ENCODE measurements around the gene SORL1-AS1.

The SORL1-AS1 gene

DNA sequence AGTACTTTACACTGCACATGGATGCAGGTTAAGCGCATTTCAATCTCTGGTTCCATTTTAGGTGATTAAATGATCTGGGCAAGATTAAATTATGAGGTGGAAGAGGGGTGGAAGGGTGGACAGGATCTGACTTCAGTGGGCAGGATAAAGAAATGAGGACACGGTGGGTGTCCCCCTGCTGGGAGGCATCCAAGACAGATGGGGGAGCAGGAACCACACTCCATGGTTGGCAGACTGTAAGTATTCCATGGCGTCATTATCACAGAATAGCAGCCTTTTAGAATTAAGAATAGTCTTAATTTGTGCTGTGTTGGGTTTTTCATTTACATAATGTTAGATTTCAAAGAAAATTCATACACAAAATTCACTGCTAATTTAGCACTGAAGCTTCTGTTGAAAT lies 8.2 kb downstream of the SORL1-AS1 start:
- H3K9ac ChIP-seq (ENCODE audit: low read depth, low read length), result no peak overlapping the region
- in situ Hi-C loops (cut with MboI; ENCODE audit: low sequenced_read_pairs) (no loop called here), dilution Hi-C loops (cut with HindIII; ENCODE audit: low sequenced_read_pairs, unreplicated experiment) (no loop called here), intact Hi-C loops (cut with micrococcal nuclease) (no loop called here)
- no peaks in the 10 kb centered on the region for H4K20me1 ChIP-seq (ENCODE audit: insufficient read depth, low read length)
- no peaks in the 10 kb centered on the region for H3K79me1 ChIP-seq (ENCODE audit: low read depth in 1 of 2, low read length in 2 of 2)
- ChIA-PET POLR2A (ENCODE audit: unreplicated experiment) (no interaction called here), CTCF (no interaction called here)
- H3K9me1 ChIP-seq (ENCODE audit: insufficient read depth, low read length), result no peaks in the 10 kb centered on the region
- TF ChIP-seq RAD21 (IDR thresholded peaks at IDR 0.05; ENCODE audit: low read length) (no peak), CTCF (conservative IDR thresholded peaks at IDR 0.05; ENCODE audit: low read depth, low read length) (no peak)
- no peak overlapping the region for H3K27ac ChIP-seq (ENCODE audit: insufficient read depth, low read length)
- no peak overlapping the region for H4K8ac ChIP-seq (ENCODE audit: low read depth in 2 of 2, low read length in 2 of 2)
- no peak overlapping the region for H3K23ac ChIP-seq (ENCODE audit: low read depth, low read length)
- H2BK15ac ChIP-seq (ENCODE audit: low read depth, low read length), result no peak overlapping the region
- no peak overlapping the region for H3K4ac ChIP-seq (ENCODE audit: low read depth, low read length)
- H2BK5ac ChIP-seq (ENCODE audit: low read depth, low read length, poor library complexity, severe bottlenecking), result no peak overlapping the region
- H2AK5ac ChIP-seq (ENCODE audit: low read depth, low read length), result no peak overlapping the region
- H3K4me1 ChIP-seq (ENCODE audit: control insufficient read depth, insufficient read depth, low read length), result no peaks in the 10 kb centered on the region; the same call in 1 of the 2 replicates
- ATAC-seq (ENCODE audit: low read depth) (no peak), DNase-seq (no peak)
- H2AFZ ChIP-seq (replicated peaks; ENCODE audit: low read length, poor library complexity), result no peak overlapping the region
- H4K5ac ChIP-seq (ENCODE audit: low read depth, low read length), result no peak overlapping the region
- peaks cover 11% of the 10 kb centered on the region for H3K27me3 ChIP-seq (ENCODE audit: control insufficient read depth, insufficient read depth, low read length)
- 100% methylated on average over 1 of the region's 3 CpGs; no CpG with 5 or more reads in 1 of the 2 experiments for WGBS, 2 experiments (ENCODE audit: extremely low coverage in 2 of 2, insufficient read length in 1 of 2)
- no peak overlapping the region for H3K4me3 ChIP-seq (ENCODE audit: insufficient read depth, low read depth, low read length)
- H3K4me2 ChIP-seq (ENCODE audit: low read depth, low read length), result no peak overlapping the region
- H3K36me3 ChIP-seq (ENCODE audit: control insufficient read depth, insufficient read depth, low read length), result no peaks in the 10 kb centered on the region
- no peak overlapping the region for H2AK9ac ChIP-seq (replicated peaks; ENCODE audit: low read depth, low read length, poor library complexity)
- no peaks in the 10 kb centered on the region for H3K9me3 ChIP-seq (ENCODE audit: control insufficient read depth, insufficient read depth, low read length)
- no peak overlapping the region for H3K14ac ChIP-seq (replicated peaks; ENCODE audit: low read depth, low read length)
- BruUV-seq (replicated peaks), result no TSS peak
- H3K56ac ChIP-seq (ENCODE audit: extremely low read depth, insufficient read depth, low read length), result no peak overlapping the region
- no peak overlapping the region for H4K91ac ChIP-seq (ENCODE audit: insufficient read depth, low read depth, low read length)
- H2BK120ac ChIP-seq (ENCODE audit: low read depth, low read length), result no peak overlapping the region
- H3K18ac ChIP-seq (ENCODE audit: low read depth, low read length), result no peak overlapping the region
- no peak overlapping the region for H2BK20ac ChIP-seq (ENCODE audit: low read depth, low read length)

All from IMR-90 (cell line).